ENCODE measurements around the gene HDGF. TPM values are rescaled to one million over a fixed set of nuclear protein-coding genes. Genes with fewer than 3 reads are reported as not detected.

Gene HDGF
- total and polyA plus RNA-seq, 9 of the 15 experiments (the other 6 are each of a cell fraction or from before 2014, with no cell fraction given): 38.8 to 601 (median 400) TPM

DNA sequence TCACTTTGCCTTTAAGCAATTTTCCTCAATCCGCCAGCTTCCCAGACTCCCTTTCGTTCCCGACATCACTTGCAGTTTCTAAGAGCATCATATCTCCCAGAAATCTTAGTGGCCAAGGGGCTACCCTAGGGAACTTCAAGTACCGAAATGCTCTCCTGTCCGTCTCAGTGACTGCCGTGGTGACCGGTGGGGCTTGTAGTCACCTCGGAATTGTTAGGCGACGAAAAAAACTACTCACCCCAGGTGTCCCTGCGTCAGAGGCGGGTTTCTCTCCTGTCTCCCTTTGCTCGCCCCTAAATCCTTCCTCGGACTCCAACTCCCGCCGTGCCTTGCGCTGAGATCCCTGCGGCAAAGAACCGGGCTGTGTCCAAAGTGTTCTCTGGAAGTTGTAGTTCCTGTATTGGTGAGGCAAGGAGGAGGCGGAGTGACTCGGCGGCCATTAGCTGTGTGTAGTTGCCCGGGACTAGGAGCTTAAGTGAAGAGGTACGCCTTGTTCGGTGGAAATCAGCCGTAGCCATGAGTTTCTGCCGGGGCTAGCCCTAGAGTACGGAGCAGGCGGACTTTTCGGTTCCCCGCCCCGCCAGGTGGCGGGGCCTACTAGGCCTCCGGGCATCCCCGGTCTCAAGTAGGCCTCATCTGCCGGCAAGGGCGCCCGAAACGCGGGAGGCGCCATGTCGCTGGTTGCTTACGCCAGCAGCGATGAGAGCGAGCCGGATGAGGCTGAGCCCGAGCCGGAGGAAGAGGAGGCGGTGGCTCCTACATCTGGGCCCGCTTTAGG, 15.8 kb upstream of the HDGF start, which contains the start of gene PRCC (continued):
- TF ChIP-seq, protein P1, sequence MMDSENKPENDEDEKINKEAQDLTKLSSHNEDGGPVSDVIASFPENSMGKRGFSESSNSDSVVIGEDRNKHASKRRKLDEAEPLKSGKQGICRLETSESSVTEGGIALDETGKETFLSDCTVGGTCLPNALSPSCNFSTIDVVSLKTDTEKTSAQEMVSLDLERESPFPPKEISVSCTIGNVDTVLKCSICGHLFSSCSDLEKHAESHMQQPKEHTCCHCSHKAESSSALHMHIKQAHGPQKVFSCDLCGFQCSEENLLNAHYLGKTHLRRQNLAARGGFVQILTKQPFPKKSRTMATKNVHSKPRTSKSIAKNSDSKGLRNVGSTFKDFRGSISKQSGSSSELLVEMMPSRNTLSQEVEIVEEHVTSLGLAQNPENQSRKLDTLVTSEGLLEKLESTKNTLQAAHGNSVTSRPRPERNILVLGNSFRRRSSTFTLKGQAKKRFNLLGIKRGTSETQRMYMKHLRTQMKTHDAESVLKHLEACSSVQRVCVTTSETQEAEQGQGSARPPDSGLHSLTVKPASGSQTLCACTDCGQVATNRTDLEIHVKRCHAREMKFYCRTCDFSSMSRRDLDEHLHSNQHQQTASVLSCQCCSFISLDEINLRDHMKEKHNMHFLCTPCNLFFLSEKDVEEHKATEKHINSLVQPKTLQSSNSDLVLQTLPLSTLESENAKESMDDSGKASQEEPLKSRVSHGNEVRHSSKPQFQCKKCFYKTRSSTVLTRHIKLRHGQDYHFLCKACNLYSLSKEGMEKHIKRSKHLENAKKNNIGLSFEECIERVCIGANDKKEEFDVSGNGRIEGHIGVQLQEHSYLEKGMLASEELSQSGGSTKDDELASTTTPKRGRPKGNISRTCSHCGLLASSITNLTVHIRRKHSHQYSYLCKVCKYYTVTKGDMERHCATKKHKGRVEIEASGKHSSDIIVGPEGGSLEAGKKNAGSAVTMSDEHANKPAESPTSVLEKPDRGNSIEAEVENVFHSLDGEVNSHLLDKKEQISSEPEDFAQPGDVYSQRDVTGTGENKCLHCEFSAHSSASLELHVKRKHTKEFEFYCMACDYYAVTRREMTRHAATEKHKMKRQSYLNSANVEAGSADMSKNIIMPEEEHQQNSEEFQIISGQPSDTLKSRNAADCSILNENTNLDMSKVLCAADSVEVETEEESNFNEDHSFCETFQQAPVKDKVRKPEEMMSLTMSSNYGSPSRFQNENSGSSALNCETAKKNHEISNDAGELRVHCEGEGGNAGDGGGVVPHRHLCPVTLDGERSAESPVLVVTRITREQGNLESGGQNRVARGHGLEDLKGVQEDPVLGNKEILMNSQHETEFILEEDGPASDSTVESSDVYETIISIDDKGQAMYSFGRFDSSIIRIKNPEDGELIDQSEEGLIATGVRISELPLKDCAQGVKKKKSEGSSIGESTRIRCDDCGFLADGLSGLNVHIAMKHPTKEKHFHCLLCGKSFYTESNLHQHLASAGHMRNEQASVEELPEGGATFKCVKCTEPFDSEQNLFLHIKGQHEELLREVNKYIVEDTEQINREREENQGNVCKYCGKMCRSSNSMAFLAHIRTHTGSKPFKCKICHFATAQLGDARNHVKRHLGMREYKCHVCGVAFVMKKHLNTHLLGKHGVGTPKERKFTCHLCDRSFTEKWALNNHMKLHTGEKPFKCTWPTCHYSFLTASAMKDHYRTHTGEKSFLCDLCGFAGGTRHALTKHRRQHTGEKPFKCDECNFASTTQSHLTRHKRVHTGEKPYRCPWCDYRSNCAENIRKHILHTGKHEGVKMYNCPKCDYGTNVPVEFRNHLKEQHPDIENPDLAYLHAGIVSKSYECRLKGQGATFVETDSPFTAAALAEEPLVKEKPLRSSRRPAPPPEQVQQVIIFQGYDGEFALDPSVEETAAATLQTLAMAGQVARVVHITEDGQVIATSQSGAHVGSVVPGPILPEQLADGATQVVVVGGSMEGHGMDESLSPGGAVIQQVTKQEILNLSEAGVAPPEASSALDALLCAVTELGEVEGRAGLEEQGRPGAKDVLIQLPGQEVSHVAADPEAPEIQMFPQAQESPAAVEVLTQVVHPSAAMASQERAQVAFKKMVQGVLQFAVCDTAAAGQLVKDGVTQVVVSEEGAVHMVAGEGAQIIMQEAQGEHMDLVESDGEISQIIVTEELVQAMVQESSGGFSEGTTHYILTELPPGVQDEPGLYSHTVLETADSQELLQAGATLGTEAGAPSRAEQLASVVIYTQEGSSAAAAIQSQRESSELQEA (IDR thresholded peaks at IDR 0.05; ENCODE audit: low read depth): no peak
- TF ChIP-seq PHF21A (IDR thresholded peaks at IDR 0.05; ENCODE audit: borderline replicate concordance, low read depth) (no peak), FOXJ3 (CRISPR knock-in tag; IDR thresholded peaks at IDR 0.05) (no peak), ELF2 (CRISPR knock-in tag; IDR thresholded peaks at IDR 0.05) (no peak), GTF2A2 (tag; IDR thresholded peaks at IDR 0.05) (0 out of 2 replicates have a peak, but pooled peaks have one; percentile 49), RBM15 (IDR thresholded peaks at IDR 0.05; ENCODE audit: insufficient read depth, low read length) (no peak), ZNF217 (CRISPR knock-in tag; IDR thresholded peaks at IDR 0.05) (no peak)

All from K562 (cell line).